GM10266 (cell line): ENCODE measurements around the gene DTL.

Experiments used
- DNase-seq: peaks from one replicate; pipeline ENCODE4 v3.0.0; 2012; ENCODE audit errors: extremely low spot score
- CTCF ChIP-seq: IDR thresholded peaks from 2 replicates; pipeline ENCODE4 v1.5.1; 2012; ENCODE audit warnings: mild to moderate bottlenecking, low read depth; ENCODE audit not compliant: control insufficient read depth, insufficient read depth; ENCODE audit errors: missing control alignments

The DTL gene

DNA sequence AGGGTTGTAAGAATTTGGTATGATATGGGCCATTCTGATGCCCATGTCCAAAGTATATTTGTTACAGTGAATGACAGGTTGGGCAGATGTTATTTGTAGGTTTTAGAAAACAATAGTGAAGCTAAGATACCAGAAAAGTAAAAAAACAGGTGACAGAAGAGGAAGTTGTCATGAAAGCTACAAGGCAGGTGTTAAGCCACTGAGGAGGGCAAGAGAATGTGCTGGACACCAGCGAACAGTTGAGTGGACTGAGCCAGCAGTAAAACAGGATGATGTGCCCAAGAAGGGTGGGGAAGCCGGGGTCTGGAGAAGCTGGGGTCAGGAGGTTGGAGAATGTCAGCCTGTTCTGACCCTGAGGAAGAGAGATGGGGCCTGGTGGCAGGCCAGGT, 83.3 kb downstream of the DTL start:
- no peak for DNase-seq
- TF ChIP-seq CTCF = no peak

- no peak for TF ChIP-seq CTCF
- no peak for DNase-seq
These were observed 83.9 kb downstream of the DTL start for GRCh38 chr1:212119397-212119837.

DNA sequence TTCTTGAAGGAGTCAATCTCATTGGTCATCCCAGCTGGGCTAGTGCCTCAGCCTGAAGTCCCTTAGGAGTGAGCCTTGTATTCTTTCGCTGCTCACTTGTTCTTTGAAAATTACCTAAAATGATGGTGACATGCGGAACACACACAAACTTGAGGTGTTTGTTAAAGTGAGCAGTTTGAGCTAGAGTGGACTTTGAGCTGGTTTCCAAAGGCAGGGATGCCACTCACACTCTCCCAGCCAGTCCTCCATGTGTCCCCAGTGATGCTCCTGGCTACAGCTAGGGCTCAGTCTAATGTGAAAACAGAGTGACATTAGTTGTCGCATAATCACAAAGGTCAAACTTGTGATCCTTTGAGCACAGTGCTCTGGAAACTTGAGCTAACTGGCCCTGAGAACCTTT, 84.3 kb downstream of the DTL start:
- DNase-seq = no peak
- TF ChIP-seq CTCF = no peak

GRCh38 chr1:212121779-212122178, 86.2 kb downstream of the DTL start:
- DNase-seq = no peak
- no peak for TF ChIP-seq CTCF

- TF ChIP-seq CTCF = no peak
- DNase-seq = no peak
These were observed 89.4 kb downstream of the DTL start for GRCh38 chr1:212124690-212125582.

- TF ChIP-seq CTCF = no peak
- DNase-seq = no peak
These were observed 90.1 kb downstream of the DTL start for GRCh38 chr1:212125654-212126053.

DNA sequence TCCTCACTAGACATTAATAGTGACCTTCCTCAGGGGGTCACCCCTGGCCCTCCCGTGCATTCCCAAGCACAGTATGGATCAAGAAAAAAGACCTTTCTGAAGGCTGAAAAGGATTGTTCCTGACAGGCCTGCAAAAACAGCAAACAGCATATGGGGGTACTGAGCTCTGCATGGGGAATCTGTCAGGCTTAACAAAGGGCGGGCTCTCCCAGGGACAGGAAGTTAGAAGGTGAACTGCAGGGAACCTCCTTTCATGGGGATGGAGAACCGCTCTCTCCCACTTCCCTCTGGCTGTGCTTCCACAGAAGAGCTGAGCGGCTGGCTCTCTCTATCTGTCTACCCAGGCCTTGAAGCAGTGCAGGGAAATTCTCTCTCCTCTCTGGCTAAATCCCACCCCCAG, 91.7 kb downstream of the DTL start:
- no peak for TF ChIP-seq CTCF
- no peak for DNase-seq
